Ascending aorta (tissue), 2 donors: Measurements from ENCODE around the gene CPNE7. TPM values are rescaled to one million over a fixed set of nuclear protein-coding genes. Genes with fewer than 3 reads are reported as not detected.

ENCODE experiments used
- DNase-seq, 2 donors: peaks; one replicate each; pipeline ENCODE4 v3.0.0-alpha.2; 2019; ENCODE audit warnings: low spot score in 2 of 2
- H3K27ac ChIP-seq, 2 donors: fragments of 200-600 bp; sonication (generic); one replicate each; pipeline ENCODE4 v1.5.1; 2016 to 2017; ENCODE audit warnings: mild to moderate bottlenecking in 1 of 2
- H3K27me3 ChIP-seq: fragments of 200-600 bp; sonication (generic); one replicate; pipeline ENCODE4 v1.5.1; 2017
- H3K36me3 ChIP-seq, 2 donors: fragments of 200-600 bp; sonication (generic); one replicate each; pipeline ENCODE4 v1.5.1; 2016
- H3K4me1 ChIP-seq, 2 donors: fragments of 200-600 bp; sonication (generic); one replicate each; pipeline ENCODE4 v1.5.1; 2016 to 2017; ENCODE audit warnings: mild to moderate bottlenecking in 1 of 2
- H3K4me3 ChIP-seq, 2 donors: fragments of 200-600 bp; sonication (generic); one replicate each; pipeline ENCODE4 v1.5.1; 2016 to 2017; ENCODE audit warnings: mild to moderate bottlenecking in 1 of 2
- H3K9me3 ChIP-seq, 2 donors: fragments of 200-600 bp; sonication (generic); one replicate each; pipeline ENCODE4 v1.5.1; 2016
- intact Hi-C: fragments of 100-400 bp; cut with DNase I; formaldehyde crosslinking; loops from one replicate; pipeline ENCODE4 v1.15.1; 2023
- total RNA-seq: library from RNA; depleted of rRNA; stranded (reverse); fragments of >200 nt; gene quantifications from one replicate; pipeline ENCODE4 v1.1.0, GENCODE V29; 2016
- TF ChIP-seq, protein P1 (sequence below), 3 experiments: fragments of 200-600 bp in 2 of 3; fragments of 450-650 bp in 1 of 3; sonication (generic) in 2 of 3; IDR thresholded peaks; one replicate each; pipeline ENCODE4 v1.5.1; 2016 to 2019; ENCODE audit warnings: antibody characterized with exemption in 3 of 3, mild to moderate bottlenecking in 1 of 3, moderate library complexity in 1 of 3

CPNE7 gene
- total RNA-seq, 1 donor from 2014 or later, result not detected

DNA sequence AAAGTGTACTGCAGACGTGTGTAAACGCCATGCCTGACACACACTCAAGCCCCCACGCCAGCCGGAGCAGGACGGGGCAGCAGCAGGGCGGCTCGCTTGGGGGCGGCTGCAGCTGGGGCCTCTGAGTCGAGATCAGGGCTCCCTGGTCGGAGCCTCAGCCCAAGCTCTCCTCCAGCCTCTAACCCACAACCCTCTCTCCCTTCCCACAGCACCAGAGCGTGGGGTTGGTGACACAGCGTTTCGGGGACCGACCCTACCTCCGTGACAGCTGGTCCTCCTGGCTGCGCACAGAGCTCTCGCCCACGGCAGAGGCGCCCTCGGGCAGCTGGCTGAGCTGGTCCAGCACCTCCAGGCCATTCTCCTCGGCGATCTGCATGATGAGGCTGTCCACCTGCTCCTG is 70.7 kb downstream of the CPNE7 start:
- no peaks in the 10 kb centered on the region for H3K9me3 ChIP-seq
- intact Hi-C loops, result no loop called here
- no peak for DNase-seq
- TF ChIP-seq, protein P1, sequence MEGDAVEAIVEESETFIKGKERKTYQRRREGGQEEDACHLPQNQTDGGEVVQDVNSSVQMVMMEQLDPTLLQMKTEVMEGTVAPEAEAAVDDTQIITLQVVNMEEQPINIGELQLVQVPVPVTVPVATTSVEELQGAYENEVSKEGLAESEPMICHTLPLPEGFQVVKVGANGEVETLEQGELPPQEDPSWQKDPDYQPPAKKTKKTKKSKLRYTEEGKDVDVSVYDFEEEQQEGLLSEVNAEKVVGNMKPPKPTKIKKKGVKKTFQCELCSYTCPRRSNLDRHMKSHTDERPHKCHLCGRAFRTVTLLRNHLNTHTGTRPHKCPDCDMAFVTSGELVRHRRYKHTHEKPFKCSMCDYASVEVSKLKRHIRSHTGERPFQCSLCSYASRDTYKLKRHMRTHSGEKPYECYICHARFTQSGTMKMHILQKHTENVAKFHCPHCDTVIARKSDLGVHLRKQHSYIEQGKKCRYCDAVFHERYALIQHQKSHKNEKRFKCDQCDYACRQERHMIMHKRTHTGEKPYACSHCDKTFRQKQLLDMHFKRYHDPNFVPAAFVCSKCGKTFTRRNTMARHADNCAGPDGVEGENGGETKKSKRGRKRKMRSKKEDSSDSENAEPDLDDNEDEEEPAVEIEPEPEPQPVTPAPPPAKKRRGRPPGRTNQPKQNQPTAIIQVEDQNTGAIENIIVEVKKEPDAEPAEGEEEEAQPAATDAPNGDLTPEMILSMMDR (IDR thresholded peaks at IDR 0.05), result no peak
- peaks cover 44 to 60% of the 10 kb centered on the region in 2 donors for H3K36me3 ChIP-seq
- no peaks in the 10 kb centered on the region for H3K4me1 ChIP-seq
- H3K27ac ChIP-seq, result no peak overlapping the region
- H3K27me3 ChIP-seq, result no peaks in the 10 kb centered on the region
- no peak overlapping the region for H3K4me3 ChIP-seq

Other genes with a start within 250 kb of the CPNE7 start
- gene ANKRD11, start 85.2 kb upstream of the CPNE7 start, total RNA-seq, result 124 TPM
- gene SPG7, start 67.4 kb upstream of the CPNE7 start, total RNA-seq, result 108 TPM
- 8,360 TPM for gene RPL13, start 15.1 kb upstream of the CPNE7 start, total RNA-seq
- not detected for gene DPEP1, start 37.9 kb downstream of the CPNE7 start, total RNA-seq
- 153 TPM for gene CHMP1A, start 82.0 kb downstream of the CPNE7 start, total RNA-seq
- 0.21 TPM for gene SPATA33, start 82.1 kb downstream of the CPNE7 start, total RNA-seq
- gene CDK10, start 110.9 kb downstream of the CPNE7 start, total RNA-seq, result 141 TPM
- gene SPATA2L, start 125.9 kb downstream of the CPNE7 start, total RNA-seq, result 34.7 TPM
- 17.2 TPM for gene VPS9D1, start 145.1 kb downstream of the CPNE7 start, total RNA-seq
- 30.7 TPM for gene ZNF276, start 145.8 kb downstream of the CPNE7 start, total RNA-seq
- 68.1 TPM for gene FANCA, start 240.9 kb downstream of the CPNE7 start, total RNA-seq